GM18505 (cell line): Measurements from ENCODE around the gene DGKI.

Experiments used
- ATAC-seq: cut with Tn5 transposase; IDR thresholded peaks from one replicate; pipeline ENCODE4 v1.9.1; 2021; ENCODE audit not compliant: unreplicated experiment
- POLR2A ChIP-seq: IDR thresholded peaks from 4 replicates; pipeline ENCODE4 v1.6.1; 2011; ENCODE audit warnings: borderline replicate concordance; ENCODE audit not compliant: insufficient read depth, insufficient read length; ENCODE audit errors: extremely low read depth

Gene DGKI

GRCh38 chr7:137771273-137771672, 75.5 kb downstream of the DGKI start:
- no peak for TF ChIP-seq POLR2A
- ATAC-seq: no peak

- TF ChIP-seq POLR2A: no peak
- ATAC-seq: no peak
Observed at GRCh38 chr7:137768366-137768765, 78.4 kb downstream of the DGKI start.

- ATAC-seq: no peak
- no peak for TF ChIP-seq POLR2A
Observed at GRCh38 chr7:137762334-137762733, 84.4 kb downstream of the DGKI start.

- no peak for TF ChIP-seq POLR2A
- no peak for ATAC-seq
Observed at GRCh38 chr7:137760111-137760510, 86.7 kb downstream of the DGKI start.

- no peak for ATAC-seq
- TF ChIP-seq POLR2A: no peak
Observed at GRCh38 chr7:137757146-137757925, 89.4 kb downstream of the DGKI start.

- ATAC-seq: no peak
- no peak for TF ChIP-seq POLR2A
Observed at GRCh38 chr7:137755846-137756651, 90.7 kb downstream of the DGKI start.

GRCh38 chr7:137755427-137755826, 91.3 kb downstream of the DGKI start:
- TF ChIP-seq POLR2A: no peak
- no peak for ATAC-seq

- no peak for ATAC-seq
Observed at GRCh38 chr7:137753948-137754851, 92.6 kb downstream of the DGKI start.

GRCh38 chr7:137753575-137753947, 93.2 kb downstream of the DGKI start:
- no peak for TF ChIP-seq POLR2A
- ATAC-seq: no peak

More at GRCh38 chr7:137753948-137754851, 92.6 kb downstream of the DGKI start:
- TF ChIP-seq POLR2A: no peak

GRCh38 chr7:137753067-137753466, 93.7 kb downstream of the DGKI start:
- no peak for TF ChIP-seq POLR2A
- no peak for ATAC-seq

- ATAC-seq: no peak
- no peak for TF ChIP-seq POLR2A
Observed at GRCh38 chr7:137751361-137752009, 95.3 kb downstream of the DGKI start.

GRCh38 chr7:137747359-137748031, 99.3 kb downstream of the DGKI start:
- no peak for ATAC-seq
- no peak for TF ChIP-seq POLR2A
